ENCODE results near the gene SYNGAP1.

DNA sequence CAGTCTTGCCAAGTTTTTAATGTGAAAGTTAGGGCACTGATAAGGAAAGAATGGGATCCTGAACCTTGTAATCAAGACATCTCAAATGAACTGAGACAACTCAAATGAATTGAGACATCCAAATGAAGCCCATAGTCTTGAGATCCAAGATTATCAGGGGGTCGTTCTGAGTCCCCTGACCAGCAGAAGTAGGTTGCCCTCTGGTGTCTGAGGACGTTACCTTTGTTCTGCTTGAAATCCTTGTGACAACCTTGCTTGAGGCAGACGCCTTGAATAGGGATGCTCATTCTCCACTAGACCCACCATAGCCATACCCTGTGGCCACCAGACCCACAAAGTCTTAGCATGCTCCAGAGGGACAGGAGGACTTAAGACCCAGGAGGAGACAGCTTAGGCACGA is 72.2 kb downstream of the SYNGAP1 start:
- TF ChIP-seq, protein P1, sequence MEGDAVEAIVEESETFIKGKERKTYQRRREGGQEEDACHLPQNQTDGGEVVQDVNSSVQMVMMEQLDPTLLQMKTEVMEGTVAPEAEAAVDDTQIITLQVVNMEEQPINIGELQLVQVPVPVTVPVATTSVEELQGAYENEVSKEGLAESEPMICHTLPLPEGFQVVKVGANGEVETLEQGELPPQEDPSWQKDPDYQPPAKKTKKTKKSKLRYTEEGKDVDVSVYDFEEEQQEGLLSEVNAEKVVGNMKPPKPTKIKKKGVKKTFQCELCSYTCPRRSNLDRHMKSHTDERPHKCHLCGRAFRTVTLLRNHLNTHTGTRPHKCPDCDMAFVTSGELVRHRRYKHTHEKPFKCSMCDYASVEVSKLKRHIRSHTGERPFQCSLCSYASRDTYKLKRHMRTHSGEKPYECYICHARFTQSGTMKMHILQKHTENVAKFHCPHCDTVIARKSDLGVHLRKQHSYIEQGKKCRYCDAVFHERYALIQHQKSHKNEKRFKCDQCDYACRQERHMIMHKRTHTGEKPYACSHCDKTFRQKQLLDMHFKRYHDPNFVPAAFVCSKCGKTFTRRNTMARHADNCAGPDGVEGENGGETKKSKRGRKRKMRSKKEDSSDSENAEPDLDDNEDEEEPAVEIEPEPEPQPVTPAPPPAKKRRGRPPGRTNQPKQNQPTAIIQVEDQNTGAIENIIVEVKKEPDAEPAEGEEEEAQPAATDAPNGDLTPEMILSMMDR (IDR thresholded peaks at IDR 0.05 in 4 of 5, conservative IDR thresholded peaks at IDR 0.05 in 1 of 5), result no peak
- no peak for TF ChIP-seq POLR2A (IDR thresholded peaks at IDR 0.05)

Data from gastrocnemius medialis (tissue), 4 donors.